NCI-H446 (cell line): Measurements from ENCODE around the gene TRAFD1.

Experiments
- DNase-seq, 2 experiments: peaks; one replicate each; lab custom pipeline; 2025; lab: John Stamatoyannopoulos, UW

TRAFD1 gene

DNA sequence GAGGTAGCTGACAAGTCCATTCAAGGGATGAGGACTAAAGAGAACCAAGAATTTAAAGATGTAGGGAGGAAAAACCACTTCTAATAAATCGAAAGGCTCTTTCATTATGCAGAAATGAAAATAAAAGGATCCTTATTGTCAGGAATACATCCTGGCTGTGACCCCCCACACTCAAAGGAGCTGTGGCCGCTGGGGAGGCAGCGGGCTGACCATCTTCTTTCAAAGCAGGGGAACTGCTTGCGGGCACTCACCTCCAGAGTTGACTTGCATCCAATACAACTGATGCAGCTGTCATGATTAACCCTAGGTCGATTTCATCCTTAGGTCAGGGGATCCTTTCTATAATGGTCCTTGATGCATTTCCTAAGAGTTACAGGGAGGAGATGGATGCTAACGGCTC, 35.3 kb downstream of the TRAFD1 start:
- no peak for DNase-seq

GRCh38 chr12:112161711-112162110, 36.4 kb downstream of the TRAFD1 start:
- DNase-seq, result no peak

DNA sequence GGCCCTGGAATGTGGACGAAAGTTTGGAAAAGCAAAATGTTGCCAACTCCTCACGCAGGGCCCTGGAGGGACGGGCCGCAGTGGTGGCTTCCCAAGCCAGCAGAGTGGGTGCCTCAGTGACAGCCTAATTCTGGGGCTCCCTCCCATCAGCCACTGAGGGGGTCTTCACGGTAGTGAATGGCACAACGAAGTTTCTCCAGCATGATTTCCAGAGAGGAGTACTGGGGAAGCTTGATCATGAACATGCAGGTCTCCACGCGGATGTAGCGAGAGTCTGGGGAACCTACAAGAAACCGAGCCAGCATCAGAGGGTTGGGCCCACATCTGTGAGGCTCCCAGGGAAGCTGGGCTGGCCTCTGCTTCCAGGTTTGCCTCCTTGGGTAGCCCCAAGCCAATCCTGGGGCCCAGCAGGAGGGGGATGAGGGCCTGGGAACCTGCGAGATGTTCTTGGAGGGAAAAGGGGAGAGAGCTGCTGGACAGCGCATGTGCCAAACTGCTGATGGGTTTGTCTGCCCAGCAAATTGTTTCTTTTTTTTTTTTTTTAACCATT, 37.0 kb downstream of the TRAFD1 start:
- no peak for DNase-seq

- DNase-seq, result no peak
Measured at GRCh38 chr12:112163056-112163455, 37.7 kb downstream of the TRAFD1 start.

DNA sequence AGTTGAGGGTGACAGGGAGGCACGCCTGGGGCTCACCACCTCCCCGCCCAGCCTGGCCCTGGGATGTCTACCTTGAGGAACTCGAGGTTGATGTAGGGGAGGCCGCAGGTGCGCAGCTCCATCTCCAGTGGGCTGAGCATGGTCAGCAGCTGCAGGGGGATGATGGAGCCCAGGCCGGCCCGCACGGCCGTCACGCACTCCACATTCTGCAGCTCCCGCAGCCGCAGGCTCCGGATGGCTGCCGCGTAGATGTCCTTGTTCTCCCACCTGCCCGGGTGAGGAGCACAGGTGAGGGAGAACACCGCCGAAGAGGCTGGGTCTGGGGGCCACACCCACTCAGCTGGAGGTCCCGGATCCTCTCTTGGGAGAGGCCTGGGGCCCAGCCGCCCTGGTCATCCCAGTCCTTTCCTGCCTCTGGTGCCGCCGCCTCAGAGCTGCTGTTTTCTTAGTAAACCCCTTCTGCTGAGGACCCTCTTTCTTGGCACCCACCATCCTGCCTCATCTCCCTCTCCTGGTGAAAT, 38.2 kb downstream of the TRAFD1 start:
- no peak for DNase-seq

- no peak for DNase-seq
Measured at GRCh38 chr12:112164011-112164660, 38.8 kb downstream of the TRAFD1 start.

GRCh38 chr12:112165624-112166023, 40.3 kb downstream of the TRAFD1 start:
- no peak for DNase-seq

DNA sequence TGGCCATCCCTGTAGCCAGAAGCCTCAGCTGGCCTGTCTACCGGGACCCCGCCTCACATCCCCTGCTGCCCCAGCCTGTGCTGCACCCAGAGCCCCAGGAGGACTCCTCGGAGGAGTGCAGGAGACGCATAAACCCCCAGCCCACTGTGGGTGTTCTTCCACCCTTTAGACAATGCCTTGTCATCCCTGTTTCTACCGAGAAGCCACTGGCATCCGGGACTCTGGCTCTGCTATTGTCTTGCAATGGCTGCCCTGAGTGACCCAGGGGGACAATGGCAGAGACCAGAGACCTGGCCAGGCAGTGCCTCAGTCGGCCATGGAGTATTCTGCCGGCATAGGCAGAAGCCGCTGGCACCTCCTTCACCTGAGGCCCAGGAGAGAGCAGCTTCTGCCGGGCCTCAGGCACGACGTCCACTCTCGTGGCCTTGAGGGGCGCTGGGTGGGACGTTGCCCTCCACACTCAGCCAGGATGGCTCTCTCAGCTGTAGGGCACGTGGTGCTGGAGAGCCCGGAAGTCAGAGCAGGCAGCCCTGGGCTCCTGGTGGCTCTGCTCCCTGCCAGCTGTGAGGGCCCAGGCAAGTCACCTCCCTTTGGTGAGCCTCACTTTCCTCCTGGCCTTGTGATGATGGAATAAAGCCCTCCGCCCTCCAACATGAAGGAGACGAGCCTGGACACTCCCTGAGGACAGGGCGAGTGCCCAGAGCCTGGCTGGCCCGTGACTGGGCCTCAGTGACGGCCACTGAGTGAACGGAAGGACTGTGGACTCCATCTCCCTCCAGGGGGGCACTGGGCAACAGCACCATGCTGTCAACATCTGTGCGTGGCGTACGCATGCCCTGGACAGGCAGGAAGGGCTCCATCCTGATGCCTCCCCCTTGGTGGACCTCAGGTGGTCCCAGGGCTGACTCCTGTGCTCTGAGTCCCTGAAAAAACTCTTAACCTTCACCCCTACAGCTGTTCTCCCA, 41.0 kb downstream of the TRAFD1 start:
- DNase-seq, result no peak

DNA sequence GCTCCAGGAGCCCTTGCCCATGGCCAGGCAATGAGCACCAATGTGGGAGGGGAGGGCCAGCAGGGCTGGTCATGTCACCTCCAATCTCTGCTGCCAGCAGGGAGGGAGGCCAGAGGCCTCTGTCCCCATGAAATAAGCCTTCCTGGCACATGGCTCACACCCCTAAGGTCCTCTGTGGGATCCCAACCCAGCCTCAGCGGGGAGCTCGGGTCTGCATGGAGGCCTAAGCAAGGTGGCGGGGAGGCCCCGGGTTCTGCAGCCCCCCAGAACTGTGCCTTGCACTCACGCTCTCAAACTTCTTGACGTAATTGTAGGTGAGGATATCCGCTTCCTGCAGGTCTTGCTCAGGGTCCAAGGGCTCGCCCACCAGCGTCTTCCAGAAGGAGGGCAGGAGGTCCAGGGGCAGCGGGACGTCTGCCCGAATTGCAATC, 41.7 kb downstream of the TRAFD1 start:
- DNase-seq, result no peak

DNA sequence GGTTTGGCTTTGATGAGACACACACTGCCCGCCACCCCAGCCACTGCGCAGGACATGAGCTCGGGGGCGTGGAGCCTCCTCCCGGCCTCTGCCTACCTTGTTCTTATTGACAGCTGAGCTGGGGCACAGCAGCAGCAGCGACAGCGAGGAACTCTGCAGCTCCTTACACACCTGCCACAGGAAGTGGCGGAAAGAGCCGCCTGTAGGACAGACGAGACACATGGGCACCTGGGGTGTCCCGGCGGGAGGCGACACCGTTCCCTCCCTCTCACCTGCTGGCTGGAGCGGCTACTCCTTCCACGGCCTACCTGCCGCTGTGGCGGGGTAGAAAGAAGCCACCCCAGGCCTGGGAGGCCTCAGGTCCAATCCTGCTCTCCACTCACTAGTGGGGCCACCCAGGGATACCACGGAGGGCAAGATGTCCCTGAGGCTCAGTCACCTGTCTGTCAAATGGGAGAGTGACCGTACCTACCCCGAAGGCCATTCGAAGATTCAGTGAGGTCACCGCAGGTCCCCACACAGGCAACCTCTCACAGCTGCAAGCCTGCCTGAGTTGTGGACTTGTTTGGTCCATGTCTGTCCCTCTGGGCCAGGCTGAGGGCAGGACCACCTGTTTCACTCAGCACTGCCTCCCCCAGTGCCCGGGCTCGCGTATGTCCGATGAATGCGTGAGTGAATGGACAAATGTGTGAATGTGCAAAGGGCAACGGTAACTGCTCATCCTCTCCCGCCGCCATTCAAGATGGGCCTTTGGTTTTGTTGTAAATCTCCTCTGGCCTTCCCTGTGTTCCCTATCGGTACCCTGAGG, 42.6 kb downstream of the TRAFD1 start:
- no peak for DNase-seq

GRCh38 chr12:112168561-112168971, 43.2 kb downstream of the TRAFD1 start:
- DNase-seq, result no peak

DNA sequence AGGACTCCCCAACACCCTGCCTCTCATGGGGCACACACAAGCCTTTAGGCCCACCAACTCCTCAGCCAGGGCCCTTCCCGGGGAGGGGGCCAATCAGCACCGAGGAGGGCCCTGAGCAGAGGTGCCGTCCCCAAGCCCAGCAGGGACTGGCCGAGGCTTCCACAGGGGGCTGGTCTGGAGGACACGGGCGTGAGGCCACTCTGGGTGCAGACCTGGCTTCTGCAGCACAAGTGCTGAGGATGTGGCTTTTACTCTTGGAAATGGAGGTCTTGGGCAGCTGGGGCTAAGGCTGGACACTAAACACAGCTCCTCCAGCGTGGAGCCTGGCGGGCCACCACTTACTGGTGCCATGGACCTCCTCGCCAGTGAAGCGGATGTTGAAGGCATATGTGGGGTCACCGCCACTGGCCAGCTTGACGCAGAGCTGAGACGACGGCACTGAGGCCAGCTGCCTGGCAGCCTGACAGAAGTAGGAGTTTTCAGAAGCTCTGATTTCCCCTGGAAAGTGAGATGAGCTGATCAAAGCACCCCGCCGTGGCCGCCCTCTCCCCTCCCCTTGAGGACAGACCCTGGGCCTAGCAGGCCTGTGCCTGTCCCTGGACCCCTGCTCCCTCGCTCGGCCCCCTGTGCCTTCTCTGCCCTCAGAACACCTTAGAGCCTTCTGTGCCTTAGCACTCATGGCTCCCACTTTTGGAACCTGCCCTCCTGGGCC, 44.0 kb downstream of the TRAFD1 start:
- DNase-seq, result no peak

- DNase-seq, result no peak
Measured at GRCh38 chr12:112169966-112170365, 44.6 kb downstream of the TRAFD1 start.

GRCh38 chr12:112170376-112170775, 45.0 kb downstream of the TRAFD1 start:
- DNase-seq, result no peak

DNA sequence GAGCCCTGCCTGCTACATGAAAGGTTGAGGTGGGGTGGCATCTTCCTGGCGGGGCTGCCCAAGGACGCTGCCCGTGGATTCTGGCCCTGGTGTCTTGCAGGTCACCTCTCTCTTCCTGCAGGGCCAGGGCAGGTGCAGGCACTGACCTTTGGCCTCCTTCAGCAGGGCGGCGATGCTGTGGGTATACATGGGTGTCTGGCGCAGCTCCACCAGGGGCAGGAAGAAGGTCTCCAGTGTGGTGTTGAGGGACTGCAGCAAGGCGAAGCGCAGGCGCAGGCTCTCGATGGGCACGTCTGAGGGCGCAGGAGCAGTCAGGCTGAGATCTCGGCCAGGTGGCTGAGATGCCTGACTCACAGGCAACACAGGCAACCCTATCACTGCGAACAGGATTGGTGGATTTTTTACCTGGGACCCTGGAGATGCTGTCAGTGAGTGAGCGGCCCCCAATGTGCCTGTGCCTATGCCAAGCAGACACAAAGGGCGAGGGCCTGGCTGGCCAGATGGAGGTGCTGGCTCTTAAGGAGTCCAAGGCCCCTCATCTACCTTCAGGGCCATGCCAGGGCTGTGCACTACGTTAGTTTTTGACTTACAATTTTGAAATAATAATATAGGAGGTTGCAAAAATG, 45.7 kb downstream of the TRAFD1 start:
- DNase-seq, result no peak

DNA sequence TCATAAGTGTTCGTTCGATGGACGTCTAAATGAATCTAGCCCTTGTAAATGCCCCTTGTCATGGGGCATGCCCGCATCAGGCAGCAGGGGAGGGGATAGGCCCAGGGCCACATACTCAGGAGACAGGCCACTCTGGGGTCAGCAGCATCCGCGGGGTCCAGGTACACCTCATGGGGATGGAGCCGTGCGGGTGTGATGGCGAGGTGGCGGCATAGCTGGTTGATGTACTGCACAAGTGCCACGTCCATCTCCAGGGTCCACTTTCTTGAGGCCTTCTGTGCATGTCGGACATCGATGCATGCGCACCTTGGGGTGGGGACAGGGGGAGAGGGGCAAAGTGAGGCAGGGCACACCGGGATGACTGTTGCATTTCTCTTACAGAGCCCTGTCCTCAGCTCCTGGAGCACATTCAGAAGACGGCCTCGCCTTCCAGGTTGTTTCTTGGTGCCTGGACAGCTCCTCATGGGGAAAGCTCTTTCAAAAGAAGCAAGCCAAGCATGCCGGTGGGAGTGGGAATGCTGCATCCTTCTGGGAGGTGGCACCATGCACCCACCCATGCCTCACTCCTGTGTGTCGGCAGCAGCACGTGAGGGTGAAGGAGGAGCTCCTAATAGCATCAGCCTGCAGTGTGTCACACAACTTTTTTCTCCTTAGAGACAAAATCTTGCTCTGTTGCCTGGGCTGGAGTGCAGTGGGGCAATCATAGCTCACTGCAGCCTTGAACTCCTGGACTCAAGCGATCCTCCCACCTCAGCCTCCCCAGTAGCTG, 47.4 kb downstream of the TRAFD1 start:
- no peak for DNase-seq

DNA sequence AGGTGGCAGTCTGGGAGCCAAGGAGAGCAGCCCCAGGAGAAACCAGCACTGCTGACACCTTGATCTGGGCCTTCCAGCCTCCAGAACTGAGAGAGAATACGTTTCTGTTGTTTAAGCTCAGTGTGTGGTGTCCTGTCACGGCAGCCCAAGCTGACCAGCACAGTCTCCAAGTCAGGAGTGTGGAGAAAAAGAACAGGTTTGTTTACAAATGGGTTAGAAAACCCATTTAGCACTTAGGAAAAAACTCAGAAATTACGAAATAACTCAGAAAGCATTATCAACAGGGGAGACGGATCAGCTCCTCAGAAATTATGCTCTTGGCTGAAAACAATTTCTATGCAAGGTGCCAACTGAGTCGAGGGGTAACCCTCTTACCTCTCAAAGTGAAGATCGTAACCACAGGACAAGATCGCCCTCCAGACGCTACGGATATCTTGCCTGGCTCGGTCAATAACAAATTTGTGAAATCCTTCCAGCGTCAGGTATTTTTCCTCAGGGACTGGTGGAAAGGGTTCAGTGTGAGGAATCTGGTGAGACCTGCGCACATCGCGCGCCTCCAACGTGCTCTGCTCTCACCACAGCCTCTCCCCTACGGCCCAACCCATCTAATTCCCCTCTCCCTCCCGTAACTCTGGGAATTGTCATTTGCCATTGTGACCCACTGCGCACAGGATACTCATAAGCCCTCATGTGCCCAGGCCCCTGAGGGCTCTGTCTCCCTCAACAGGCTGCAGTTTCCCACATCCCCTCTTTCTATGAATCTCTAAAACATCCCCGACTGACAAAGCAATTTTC, 50.2 kb downstream of the TRAFD1 start:
- no peak for DNase-seq

GRCh38 chr12:112176321-112177010, 51.1 kb downstream of the TRAFD1 start:
- DNase-seq, result no peak

DNA sequence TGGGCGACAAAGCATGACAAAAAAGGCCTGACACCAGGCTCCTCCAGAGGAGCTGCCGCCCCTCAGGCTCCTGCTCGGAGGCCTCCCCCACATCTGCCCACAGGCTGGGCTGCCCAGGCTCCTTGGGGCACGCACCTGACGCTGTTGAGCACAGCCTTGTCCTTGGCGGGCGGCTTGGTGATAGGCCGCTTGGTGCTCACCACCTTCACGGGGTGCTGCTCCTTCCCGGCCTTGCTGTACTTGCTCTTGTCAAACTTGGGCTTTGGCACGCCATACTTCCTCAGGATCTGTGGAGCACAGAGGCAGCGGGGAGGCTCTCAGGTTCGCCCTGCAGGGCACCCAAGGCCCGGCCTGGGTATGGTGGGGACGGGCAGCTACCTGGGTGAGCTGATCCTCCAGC, 53.4 kb downstream of the TRAFD1 start:
- DNase-seq, result no peak
